GM19035 (cell line): Measurements from ENCODE around the gene PPIP5K1.

Experiments used
- ATAC-seq: cut with Tn5 transposase; IDR thresholded peaks from one replicate; pipeline ENCODE4 v1.9.1; 2021; ENCODE audit not compliant: unreplicated experiment

The PPIP5K1 gene

DNA sequence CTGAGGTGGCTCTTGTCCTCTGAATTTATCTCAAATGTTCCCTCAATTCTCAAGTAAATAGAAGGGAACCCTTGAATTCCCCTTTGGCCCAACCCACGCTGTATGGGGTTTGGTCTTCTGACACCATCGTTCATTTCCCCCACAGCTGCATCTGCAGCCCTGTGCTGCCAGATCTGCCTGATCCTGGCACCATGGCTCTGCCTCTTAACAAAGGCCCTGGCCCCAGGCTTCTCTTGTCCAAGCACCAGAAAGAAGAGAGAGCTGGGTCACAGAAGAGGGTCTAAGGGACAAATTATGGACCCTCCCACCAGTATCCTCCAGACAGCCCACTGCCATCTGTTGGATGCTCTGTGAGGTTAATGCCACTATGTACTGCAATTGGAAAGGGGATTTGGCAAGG lies 70.8 kb downstream of the PPIP5K1 start:
- ATAC-seq = no peak

DNA sequence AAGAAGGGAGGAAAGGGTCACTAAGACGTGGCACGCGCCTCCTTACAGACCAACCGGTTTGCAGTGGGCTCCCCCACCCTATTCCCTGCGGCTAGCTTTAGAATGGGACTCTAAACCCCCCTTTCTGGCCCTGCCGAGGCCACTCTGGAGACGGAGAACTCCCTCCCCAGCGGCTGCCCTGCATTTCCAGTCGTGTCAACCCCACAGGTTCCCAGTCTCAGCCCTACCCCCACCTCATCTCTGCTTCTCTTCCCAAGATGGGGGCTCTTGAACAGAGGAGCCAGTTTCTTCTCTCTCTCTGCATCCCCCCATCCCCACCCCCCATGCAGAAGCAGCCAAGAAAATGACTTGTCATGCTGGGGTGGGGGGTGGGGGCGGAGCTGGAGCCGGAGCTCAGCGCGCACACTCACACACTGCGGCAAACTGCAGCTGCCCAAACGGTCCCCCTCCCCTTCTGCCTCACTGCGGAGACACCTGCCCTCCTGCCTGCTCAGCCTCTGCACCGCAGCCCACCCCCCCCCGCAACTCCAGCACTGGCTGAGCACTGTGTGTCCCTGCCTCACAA lies 71.7 kb downstream of the PPIP5K1 start:
- no peak for ATAC-seq

DNA sequence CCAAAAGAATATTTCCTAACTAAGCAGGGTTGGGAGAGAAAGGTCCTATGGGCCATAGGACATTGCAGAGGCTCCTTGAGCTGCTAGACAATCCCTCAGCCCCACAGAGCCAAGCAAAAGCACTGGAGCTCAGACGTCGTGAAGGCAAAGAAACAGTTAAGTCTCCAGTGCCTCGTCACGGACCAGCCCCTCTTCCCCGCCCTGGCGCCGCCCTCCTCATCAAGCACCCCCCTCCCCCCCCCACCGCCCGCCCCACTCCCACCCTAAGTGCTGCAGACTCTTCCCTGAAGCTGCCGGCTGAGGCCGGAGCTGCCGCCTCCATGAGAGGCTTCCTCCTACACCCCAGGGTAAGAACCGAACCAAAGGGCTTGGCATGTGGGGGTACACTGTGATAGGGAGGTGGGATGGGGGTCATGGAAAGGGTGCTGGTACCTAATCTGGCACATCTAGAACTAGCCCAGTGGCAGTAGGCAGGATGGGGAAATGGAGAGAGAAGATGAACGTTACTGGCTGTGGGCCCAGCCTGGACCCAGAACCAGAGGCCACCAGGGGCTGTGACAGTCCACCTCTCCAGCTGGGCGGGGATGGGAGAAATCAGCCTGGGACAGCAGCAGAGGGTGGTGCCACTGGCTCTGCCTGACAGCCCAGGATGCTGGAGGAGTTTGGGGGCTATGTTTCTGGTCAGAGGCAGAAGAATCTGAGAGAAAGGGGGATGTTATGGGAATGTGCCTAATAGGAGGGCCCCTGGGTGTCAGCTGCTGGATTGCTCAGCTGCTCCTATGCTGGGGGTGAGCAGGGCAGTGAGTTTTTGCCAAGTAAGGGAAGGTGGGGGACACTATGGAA lies 72.4 kb downstream of the PPIP5K1 start, which contains the start of gene MAP1A:
Gene MAP1A, plus strand, starts transcription at position 255 of the 843 bp plus-strand sequence. CDS start 3,866 bp downstream, outside the sequence.
- no peak for ATAC-seq

DNA sequence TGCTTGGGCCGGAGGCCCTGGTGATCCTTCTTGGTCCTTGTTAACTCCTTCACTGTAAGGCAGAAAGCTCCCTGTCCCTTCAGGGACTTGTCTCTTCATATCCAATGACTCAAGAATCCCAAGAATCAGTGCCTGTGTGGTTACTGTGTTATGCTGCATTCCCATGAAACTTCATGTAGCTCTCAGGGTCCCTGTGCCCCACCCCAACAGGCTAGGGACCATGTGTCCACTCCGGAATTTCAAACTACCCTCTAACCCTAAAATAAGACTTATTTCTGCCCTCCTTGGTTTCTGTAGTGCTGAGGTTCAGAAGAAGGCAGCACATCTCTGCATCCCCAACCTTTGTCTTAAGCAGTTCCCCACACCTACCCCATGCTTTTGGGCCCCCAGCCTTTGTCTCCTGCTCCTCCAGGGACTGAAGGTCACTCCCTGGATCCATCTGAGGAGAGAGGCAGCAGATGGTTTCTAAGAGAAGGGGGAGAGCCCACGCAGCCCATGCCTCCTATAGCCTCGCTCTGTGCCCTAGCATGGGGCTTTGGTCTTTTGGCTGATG lies 73.1 kb downstream of the PPIP5K1 start:
- no peak for ATAC-seq

GRCh38 chr15:43516185-43516584 lies 73.8 kb downstream of the PPIP5K1 start:
- ATAC-seq = no peak

DNA sequence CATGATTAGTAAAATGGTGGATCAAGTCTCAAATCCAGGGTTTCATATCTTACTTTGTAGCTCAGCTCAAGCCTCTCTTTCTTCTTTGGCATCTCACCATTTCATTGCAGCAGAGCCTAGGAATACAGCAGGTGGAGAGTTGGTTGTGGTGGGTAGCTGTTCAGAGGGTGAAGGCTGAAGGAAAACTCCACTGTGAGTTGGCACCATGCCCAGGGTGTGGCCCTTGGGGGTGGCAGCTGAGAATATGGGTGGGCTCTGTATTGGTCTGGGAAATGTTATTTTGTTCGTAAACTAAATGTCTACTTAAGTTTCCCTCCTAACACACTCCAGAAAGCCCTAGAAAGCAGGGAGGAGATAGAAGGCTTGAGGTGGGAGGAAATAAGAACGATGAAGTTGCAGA lies 74.3 kb downstream of the PPIP5K1 start:
- ATAC-seq = no peak

DNA sequence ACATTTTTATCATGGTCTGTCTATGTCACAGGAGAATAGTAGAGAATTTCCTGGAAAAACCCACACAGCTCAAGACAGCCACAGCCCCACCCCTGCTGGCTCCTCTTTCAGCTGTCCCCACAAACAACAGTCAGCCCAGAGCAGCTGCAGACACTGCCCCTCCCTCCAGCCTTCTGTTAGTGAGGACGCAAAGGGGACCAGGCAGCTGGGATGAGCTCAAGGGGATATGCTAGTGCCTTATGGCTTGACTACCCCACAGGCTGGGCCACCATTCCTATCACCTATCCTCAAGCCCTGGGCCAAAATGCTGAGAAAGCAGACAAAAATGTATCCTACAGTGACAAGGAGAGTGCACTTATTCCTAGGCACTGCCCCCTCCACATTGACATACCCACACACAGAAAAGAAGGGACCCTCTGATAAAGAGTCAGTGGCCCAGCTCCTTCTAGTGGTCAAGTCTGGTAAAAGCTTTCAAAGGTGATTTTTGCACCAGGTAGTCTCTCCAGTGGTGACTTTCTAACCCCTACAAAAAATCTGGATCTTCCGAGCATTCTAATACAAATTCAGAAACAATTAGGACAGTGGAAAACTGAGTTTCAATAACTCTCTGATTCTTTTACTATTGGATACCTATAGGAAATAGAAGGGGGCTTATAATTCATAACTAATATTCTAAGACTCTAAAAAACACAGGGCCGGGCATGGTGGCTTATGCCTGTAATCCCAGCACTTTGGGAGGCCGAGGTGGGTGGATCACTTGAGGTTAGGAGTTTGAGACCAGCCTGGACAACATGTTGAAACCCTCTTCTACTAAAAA lies 75.6 kb downstream of the PPIP5K1 start:
- ATAC-seq = no peak

DNA sequence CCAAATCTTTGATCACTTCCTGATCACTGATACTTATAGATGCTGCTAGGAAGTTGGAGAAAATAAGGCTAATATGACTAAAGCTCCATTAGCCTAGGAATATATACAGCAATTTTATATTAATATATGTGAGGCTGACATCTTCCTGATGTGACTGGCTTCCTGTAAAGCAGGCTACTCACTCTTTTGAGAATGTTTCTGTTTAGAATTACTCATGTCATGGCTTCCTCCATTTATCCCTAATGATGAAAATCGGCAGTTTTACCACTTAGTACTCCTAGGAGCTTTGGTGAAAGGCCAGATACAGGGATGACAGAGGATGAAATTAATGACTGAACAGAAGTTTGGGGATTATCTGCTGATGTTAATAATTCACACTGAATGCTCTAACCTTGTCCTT lies 76.5 kb downstream of the PPIP5K1 start:
- ATAC-seq = no peak

DNA sequence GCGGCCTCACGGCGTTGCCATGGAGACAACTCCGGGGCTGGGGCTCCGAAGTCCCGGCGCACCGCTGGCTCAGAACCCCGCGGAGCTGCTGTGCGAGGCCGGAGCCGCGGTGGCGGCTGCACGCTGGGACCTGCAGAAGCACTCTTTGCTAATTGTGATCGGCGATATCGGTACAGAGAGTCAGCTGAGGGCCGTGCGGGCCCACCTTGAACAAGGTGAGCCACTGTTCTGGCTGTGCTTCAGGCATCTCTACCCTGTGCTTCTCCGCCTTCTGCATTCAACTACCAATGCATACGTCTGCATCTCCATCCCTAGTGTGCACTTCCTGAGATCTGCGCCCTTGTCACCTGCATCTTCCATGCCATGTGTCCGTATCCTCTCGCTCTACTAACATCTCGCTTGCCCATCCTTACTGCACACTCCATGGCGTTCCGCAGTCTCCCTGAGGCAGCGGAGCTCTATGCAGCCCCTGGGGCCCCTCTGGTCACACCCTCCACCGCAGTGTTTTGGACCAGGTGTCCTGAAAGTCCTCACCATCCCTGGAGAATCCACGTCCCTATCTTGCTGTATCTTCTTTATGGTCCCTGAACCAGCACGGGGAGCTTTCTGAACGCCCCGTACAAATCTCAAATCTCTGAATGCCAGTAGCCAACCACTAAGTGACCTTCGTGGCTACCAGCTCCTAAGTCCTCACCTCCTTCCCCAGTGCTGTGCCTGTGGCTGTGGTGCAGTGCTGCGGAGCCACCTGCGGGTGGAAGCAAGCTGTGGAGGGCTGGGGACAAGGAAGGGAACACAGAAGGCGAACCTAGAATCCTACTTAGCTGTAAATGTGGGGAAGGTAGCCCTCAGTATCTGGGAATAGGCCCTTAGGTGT lies 78.8 kb downstream of the PPIP5K1 start:
- ATAC-seq = no peak

GRCh38 chr15:43510200-43511011 lies 79.6 kb downstream of the PPIP5K1 start:
- ATAC-seq = peak; percentile 98

GRCh38 chr15:43509660-43510199 lies 80.3 kb downstream of the PPIP5K1 start:
- no peak for ATAC-seq

DNA sequence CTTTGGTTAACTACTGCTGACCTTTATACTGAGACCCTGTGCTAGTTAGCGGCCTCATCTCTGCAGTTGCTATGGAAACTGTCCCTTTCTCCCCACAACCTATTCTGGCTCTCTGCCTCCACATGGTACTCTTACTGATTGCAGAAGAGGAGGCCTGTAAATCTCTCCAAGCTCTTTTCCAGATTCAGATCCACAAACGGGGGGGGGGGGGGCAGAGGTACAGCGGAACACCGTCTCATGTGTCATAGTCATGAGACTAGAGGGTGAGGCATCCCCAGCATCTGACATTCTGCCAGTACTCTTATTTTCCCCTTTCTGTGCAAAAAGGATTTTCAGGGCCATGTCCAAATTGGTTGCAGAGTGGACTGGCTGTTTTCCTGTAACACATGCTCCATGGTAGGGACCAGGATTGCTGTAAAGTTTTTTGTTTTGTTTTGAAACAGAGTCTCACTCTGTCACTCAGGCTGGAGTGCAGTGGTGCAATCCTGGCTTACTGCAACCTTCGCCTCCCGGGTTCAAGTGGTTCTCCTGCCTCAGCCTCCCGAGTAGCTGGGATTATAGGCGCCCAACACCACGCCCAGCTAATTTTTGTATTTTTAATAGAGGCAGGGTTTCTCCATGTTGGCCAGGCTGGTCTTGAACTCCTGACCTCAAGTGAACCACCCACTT lies 80.9 kb downstream of the PPIP5K1 start:
- no peak for ATAC-seq

DNA sequence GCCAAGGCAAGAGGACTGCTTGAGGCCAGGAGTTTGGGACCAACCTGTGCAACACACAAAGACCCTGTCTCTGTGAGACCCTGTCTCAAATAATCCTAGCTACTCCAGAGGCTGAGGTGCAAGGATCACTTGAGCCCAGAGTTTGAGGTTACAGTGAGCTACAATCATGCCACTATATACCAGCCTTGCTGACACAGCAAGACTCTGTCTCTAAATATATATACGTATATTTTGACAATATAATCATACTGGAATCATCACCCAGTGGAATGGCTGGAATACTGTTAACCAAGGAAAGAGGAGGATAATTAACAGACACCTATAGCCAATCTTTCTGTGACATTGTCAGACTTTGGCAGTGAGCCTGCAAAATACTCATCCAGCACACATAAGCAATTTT lies 81.6 kb downstream of the PPIP5K1 start:
- ATAC-seq = no peak

GRCh38 chr15:43505738-43506137 lies 84.3 kb downstream of the PPIP5K1 start:
- ATAC-seq = no peak

GRCh38 chr15:43499635-43500034 lies 90.4 kb downstream of the PPIP5K1 start:
- no peak for ATAC-seq

DNA sequence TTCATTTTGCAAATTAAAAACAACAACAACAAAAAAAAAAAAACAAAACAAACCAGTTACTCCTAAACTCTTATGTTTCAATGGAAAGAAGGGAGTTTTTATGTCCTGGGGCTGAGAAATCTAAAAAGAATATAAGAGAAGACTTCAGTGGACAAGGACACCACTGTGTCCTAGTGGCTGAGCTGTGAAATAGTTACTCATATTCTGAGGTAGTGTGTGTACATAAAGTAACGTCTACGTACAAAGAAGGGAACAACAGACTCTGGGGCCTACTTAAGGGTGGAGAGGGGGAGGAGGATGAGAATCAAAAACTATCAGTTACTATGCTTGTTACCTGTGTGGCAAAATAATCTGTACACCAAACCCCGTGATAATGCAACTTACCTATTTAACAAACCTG lies 91.0 kb downstream of the PPIP5K1 start:
- ATAC-seq = no peak

GRCh38 chr15:43493703-43494472 lies 96.1 kb downstream of the PPIP5K1 start:
- no peak for ATAC-seq
